Inflammatory macrophage treated with lipopolysaccharide for 4 hours (primary cell): ENCODE results near the gene RIIAD1.

ENCODE experiments used
- DNase-seq: peaks from one replicate; pipeline ENCODE4 v3.0.0-alpha.2; 2020

RIIAD1 gene, protein sequence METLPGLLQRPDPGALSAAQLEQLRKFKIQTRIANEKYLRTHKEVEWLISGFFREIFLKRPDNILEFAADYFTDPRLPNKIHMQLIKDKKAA

DNA sequence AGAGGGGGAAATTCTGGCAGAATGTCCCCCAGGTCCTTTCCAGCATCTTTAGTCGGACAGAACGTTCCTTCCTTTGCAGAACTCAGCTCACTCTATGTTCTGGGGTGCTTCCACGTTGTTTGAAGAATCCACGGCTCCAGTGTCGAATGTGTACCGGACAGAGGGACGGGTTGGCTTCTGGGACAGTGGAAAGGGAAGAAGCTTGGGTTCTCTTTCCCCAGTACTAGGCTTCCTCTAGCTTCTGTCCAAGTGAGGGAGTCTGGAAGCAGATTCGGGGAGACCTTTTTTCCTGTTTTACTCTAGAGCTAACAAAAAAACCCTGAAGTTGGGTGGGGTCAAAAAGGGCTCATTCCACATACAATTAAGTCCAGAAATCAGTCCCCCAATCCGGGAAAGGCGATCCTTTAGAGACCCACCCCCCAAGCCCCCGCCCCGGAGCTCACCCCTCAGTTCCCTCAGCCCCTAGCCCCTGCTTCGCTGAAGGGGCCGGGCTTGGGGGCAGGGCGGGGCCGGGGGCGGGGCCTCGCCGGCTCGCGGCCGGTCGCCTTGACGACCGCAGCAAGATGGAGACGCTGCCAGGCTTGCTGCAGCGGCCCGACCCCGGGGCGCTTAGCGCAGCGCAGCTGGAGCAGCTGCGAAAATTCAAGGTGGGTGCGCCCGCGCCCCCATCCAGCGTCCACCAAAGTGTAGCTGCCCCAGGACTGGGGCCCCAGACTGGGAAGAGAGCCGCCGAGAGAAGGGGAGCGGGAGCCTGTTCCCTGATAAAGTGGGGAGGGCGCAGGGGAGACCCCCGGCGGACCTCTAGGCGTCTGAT is at the start of gene RIIAD1:
Gene RIIAD1 (plus strand): TSS at position 549 of the 814 bp plus-strand sequence. CDS start 15 bp downstream, at position 564.
- peak; percentile 15 for DNase-seq

DNA sequence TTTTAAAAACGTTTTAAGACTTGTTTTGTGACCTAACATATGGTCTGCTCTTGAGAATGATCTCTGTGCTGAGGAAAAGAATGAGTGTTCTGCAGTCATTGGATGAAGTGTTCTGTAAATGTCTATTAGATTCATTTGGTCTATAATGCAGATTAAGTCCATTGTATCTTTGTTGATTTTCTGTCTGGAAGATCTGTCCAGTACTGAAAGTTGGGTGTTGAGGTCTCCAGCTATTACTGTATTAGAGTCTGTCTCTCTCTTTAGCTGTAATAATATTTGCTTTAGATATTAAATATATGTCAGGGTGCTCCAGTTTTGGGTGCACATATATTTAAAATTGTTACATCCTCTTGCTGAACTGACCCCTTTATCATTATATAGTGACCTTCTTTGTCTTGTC is 47.9 kb upstream of the RIIAD1 start:
- no peak for DNase-seq

DNA sequence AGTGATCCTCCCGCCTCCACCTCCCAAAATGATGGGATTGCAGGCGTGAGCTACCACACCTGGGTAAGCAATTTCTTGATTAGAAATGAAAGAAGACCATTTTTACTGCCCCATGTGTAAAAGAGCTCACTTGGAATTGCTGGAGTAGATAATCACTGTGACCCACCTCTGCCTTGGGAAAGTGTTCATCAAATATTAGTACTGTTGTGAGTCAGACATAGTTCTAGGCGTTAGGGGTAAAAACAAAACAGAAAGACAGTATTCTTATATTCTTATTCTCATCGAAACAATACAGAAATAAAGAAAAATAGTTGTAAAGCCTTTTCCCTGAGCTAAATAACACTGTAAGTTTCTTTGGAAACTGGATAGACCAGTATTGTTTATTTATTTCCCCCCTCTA is 40.9 kb upstream of the RIIAD1 start:
- DNase-seq, result no peak

DNA sequence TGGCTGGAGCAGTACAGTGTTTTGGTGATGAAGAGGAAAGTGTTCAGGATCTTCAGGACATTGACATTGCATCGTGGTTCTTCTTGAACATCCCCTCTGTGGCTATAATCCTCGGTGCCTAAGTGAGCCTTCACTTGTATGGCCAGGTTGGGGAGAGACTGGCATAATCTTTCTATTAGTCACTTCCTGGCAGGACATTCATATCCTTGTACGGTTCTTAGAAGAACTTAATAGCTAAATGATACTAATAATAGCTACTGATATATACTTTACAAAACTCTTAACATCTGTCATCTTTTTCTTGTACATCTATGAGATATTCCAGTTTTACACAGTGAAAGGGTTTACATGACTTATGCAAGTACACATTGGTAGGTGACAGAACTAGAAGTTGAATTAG is 40.5 kb upstream of the RIIAD1 start:
- DNase-seq, result peak; percentile 27

DNA sequence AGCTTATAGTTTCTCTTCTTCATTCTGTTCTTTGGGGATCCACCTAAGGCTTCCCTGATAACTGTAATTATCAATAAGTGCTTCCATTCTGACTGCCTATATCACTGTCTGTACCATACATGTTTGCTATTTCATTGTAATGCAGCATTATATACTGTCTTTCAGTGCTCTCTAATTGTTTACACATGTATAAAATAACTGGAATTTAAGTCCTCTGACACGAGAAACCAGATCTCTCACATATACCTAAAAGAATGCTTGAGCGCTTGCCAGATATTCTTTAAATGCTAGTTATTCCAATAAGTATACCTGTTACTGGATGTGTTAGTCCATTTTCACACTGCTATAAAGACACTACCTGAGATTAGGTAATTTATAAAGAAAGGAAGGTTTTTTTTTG is 39.4 kb upstream of the RIIAD1 start:
- DNase-seq, result no peak

DNA sequence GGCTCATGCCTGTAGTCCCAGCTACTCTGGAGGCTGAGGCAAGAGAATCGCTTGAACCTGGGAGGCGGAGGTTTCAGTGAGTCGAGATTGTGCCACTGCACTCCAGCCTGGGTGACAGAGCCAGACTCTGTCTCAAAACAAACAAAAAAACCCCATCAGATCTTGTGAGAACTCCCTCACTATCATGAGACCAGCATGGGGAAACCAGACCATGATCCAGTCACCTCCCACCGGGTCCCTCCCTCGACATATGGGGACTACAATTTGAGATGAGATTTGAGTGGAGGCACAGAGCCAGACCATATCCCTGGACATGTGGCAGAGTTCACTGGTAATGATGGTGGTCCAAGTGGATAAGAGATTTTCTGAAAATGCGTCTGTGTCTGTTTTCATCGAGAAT is 38.4 kb upstream of the RIIAD1 start:
- DNase-seq, result peak; percentile 50

- no peak for DNase-seq
Measured at GRCh38 chr1:151684128-151684527, 37.2 kb upstream of the RIIAD1 start.

GRCh38 chr1:151686561-151686960 is 34.8 kb upstream of the RIIAD1 start:
- peak; percentile 51 for DNase-seq

- DNase-seq, result no peak
Measured at GRCh38 chr1:151689494-151689893, 31.8 kb upstream of the RIIAD1 start.

GRCh38 chr1:151692226-151692625 is 29.1 kb upstream of the RIIAD1 start:
- DNase-seq, result peak; percentile 28

- DNase-seq, result peak; percentile 28
Measured at GRCh38 chr1:151693057-151693651, 28.2 kb upstream of the RIIAD1 start.

GRCh38 chr1:151701515-151701914 is 19.8 kb upstream of the RIIAD1 start:
- no peak for DNase-seq

DNA sequence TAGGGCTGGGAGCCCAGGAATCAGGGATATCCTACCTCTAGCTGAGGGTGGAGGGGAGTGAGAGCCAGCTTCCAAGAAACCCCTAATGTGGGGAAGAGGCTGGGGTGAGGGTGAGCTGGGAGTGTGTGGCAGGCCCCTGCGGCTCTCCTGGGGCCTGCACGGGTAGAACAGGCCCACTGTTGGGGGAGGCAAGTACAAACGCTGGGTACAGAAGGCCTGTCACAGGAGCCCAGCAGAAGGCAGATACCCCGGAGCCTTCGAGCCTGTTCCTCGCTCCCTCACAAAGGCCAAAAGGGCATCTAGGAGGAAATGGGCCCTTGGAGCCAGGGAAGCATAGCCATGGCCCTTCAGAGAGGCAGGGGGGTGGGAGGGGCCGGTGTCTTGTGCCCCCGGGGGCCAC is 18.4 kb upstream of the RIIAD1 start:
- no peak for DNase-seq

DNA sequence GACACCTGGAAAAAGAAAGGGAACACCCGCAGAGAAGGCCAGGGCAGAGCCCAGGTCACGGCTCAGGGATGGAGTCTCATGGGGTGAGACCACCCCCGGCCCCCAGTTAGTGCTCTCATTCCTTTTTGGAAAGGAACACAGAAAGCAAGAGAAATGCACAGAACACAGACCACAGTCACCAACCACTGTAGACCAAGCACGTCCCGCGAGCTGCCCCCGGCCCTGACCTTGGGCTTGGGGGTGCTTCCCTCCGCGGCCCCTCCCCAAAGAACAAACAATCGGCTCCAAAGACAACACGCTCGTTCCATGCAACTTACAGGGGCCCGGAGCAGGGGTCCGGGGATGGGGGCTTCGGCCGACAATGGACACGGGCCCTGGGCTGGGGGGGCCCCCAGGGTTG is 17.5 kb upstream of the RIIAD1 start:
- DNase-seq, result no peak

GRCh38 chr1:151704246-151704645 is 17.1 kb upstream of the RIIAD1 start:
- no peak for DNase-seq

DNA sequence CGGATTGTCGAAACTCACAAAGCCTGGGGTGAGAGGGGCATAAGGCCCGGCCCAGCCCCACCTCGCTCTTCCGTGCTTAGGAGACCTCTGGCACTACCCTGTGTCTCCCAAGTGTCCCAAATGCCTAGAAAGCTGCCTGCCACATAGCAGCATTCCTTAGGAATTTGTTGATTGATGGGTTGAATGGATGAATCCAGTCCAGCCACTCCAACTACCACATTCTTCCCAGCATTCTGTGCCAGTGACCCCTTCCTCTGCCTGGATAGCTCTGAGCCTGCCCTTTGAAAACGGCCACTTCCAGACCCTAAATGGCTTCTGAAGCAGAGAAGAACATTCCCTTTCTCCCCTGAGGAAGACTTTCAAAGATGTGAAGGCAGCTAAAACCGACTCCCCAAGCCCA is 16.2 kb upstream of the RIIAD1 start:
- DNase-seq, result no peak

GRCh38 chr1:151705753-151706463 is 15.4 kb upstream of the RIIAD1 start:
- DNase-seq, result no peak

DNA sequence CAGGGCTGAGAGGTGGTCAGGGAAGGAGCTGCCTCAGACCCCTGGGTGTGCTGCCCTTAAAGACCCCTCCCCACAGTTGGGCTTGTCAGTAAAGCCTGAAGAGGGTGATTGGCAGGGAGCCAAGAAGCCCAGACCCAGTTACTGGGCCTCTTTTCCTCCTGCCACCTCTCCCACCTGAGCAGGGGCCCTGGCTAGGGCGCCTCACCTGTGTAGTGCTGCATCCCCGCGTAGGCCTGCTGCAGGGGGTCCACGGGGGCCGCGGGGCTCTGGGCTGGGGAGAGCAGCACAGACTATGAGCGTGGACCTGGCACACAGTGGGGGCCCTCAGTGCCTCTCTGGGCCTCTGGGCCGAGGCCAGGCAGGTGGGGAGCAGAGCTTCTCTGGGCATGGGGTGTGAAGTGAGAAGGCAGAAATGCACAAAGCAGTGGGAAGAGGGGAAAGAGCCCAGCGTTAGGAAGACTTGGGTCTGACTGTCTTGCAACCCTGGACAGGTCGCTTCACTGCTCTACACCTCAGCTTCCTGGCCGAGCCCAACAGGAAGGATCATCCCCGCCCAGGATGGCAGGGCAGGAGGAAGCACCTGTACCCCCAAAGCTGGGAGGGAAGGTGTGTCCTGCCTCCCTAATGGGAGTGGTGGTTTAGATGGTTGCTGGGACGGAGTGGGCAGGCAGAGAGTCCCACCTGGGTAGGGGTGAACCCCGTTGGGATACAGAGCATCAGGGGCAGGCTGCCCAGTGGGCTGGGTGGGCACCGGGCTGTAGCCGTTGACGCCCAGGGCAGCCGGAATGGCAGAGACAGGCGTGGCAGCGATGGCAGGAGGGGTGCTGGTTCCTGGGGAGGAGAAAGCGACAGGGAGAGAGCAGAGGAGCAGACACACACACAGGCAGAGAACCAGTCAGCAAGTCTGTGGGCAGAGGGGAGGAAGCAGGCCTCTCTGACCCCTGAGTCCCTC is 14.6 kb upstream of the RIIAD1 start:
- no peak for DNase-seq

GRCh38 chr1:151707541-151708065 is 13.7 kb upstream of the RIIAD1 start:
- no peak for DNase-seq

DNA sequence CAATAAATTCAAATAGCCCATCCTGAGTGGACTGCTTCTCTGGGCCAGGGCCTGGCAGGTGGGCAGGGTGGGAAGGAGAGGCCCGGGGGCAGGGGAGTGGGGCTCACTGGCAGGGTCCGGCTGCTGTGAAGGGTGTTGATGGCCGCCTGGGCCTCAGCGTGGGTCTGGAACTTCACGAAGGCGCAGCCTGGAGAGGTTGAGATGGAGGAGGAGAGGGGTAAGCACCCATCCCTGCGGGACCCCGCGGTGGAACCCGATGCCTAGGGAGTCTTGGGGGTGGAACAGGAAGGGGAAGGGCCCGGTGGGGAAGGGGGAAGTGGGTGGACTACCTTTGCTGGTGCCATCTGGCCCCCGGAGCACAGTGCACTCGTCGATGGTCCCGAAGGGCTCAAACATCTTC is 12.4 kb upstream of the RIIAD1 start:
- no peak for DNase-seq

- peak; percentile 42 for DNase-seq
Measured at GRCh38 chr1:151710187-151710840, 11.0 kb upstream of the RIIAD1 start.
